HG03196 (cell line): ENCODE measurements around the gene RAP1B.

Experiments used
- ATAC-seq: cut with Tn5 transposase; IDR thresholded peaks from one replicate; pipeline ENCODE4 v1.9.1; 2021; ENCODE audit not compliant: unreplicated experiment

RAP1B gene

DNA sequence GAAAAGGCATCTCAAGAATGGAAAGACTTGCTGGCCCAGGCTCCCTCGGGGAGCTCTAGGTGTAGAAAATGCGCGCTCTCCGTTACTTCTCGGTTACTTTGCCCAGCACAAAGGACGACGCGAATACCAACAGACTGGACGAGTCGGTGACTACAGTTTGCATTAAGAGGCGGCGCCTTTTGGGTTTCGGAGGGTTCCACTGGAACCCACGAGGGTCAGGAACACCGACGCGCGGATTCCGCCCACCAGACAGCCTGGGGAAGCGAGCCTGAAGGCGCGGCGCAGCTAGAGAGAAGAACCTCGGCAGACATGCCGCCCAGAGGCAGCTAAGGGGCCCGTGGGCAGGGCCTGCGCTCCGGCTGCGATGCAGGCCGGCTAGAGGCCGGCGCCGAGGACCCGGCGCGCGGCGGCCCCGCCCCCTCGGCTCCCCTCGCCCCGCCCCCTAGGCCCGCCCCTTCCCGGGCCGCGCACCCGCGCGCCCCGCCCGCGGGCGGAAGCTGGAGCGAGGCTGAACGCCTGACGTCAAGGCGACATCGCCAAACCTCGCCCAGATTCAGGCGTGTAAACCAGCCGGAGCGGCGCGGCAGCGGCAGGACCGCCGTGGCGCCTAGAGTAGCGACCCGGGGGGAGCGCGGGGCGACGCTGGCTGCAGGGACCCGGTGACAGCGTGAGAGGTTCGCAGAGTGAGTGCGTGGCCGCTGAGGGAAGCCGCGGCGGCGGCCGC is at the start of gene RAP1B:
RAP1B (plus strand) TSS at position 530 of the 724 bp plus-strand sequence. CDS start 37,826 bp downstream, outside the sequence.
- ATAC-seq, result peak; percentile 83

DNA sequence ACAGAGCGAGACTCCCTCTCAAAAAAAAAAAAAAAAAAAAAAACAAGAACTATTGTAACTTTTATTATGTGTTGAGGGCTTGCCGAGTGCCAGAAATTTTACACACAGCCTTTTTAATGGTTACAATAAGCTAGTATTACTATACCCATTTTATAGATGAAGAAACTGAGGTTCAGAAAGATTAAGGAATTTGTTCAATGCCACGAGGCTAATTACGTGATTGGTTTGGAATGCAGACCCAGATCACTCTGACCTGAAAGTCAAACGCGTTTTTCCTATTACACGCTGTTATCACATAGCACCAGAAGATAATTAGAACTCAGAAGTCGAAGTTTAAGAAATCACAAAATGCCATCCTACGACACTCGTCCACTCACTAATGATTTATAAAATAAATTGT is 48.9 kb upstream of the RAP1B start:
- ATAC-seq, result no peak

DNA sequence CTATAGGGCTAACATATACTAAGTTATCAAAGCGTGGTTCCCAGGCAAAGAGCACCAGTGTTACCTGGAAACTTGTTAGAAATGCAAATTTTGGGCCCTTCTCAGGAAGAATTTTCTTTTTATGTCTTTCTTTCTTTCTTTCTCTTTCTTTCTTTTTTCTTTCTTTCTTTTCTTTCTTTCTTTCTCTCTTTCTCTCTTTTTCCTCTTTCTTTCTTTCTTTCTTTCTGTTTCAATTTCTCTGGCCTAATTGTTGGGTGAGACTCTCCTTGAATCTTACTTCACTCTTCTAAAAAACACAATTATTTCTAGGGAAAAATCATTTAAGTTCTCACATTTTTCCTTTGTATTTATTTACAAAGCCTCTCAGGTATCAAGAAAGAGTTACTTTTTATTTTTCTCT is 46.5 kb upstream of the RAP1B start:
- ATAC-seq, result no peak

DNA sequence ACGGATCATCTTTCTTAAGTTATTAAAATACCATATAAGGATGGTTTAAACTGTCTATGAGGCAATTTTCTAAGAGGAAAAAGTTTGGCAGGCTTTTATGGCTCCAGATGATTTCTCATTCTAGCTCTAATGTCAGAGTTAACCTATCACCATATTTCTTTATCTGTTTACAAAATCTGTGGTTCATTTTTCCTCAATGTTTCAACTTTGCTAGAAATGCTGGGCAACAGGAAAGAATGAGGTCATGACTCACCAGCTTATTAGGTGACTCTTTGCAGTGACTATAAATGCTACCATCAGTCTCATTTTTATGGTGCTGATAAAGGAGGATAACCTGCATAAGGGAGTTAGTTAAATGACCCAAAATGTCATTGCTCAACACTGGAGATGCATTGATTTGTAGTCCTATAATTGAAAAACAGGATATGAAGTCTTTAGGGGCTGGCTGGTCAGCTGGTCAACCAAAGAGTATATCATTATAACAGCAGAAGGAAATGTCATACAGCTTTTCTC is 45.3 kb upstream of the RAP1B start:
- ATAC-seq, result no peak

DNA sequence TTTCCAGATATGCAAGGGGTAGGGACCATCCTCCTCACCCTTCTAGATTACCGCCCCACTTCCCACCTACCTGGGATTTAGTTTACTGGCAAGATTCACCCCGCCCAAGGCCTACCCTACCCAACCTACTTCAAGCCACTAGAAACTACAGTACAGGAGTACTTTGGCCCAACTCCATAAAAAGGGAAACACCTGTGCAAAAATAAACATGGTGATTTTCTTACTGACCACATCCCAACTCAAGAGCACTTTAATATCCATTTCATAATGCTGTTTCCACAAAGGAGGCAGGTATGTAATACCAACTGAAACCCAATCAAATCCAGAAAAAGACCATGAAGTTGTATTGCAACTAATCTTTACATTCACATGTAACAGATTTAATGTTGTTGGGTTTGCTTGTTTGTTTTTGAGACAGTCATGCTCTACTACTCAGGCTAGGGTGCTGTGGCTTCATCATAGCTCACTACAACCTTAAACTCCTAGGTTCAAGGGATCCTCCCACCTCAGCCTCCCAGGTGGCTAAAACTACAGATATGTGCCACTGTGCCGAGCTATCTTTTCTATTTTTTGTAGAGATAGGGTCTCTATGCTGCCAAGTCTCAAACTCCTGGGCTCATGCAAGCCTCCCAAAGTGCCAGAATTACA is 41.7 kb upstream of the RAP1B start:
- no peak for ATAC-seq

DNA sequence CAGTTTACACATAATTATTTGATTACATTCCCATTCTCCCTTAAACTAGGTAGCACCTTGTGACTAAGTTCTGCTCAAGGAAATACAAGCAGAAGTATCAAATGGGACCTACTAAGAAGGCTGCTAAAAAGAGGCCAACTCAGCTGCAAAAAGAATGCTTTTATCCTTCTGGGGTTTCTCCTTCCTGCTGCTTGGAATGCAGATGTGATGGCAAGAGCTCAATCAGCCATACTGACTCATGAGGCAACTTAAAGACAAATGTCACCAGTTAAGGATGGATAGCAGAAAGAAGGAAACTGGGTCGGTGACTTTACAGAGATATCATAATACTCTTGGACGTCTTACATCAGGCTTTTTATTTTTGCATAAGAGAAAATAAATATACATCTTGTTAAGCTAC is 38.0 kb upstream of the RAP1B start:
- ATAC-seq, result no peak

GRCh38 chr12:68573406-68573805 is 37.3 kb upstream of the RAP1B start:
- ATAC-seq, result no peak

DNA sequence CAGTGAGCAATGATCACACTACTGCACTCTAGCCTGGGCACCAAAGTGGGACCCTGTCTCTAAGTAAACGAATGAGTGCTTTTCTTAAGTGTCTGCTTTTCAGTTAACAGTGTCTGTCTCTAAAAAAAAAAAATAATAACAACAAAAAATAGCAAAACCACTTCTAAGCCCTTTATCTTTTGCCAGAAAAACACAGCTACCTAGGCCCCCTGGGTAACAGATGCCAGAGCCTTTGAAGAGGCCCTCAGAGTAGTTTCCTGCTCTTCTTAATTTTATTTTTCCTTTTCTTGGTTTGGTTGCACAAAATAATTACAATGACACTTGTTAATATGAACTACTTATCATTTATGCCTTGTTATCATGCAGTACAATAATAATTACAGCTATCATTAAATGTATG is 32.8 kb upstream of the RAP1B start:
- no peak for ATAC-seq

GRCh38 chr12:68578765-68579164 is 31.9 kb upstream of the RAP1B start:
- no peak for ATAC-seq

DNA sequence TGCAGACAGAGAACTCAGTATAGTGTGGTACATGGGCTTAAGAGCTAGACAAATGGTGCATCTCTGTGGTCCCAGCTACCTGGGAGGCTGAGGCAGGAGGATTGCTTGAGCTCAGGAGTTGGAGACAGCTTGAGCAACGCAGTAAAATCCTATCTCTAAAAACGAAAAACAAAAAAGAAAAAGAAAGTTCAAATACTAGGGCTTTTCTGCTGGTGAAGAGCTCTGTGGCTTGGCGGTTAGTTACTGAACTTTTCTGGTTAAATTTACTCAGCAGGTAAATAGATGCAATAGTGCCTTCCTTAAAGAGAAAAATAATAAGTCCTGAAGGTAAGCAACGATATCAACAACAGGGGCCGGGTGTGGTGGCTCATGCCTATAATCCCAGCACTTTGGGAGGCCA is 31.4 kb upstream of the RAP1B start:
- ATAC-seq, result no peak

DNA sequence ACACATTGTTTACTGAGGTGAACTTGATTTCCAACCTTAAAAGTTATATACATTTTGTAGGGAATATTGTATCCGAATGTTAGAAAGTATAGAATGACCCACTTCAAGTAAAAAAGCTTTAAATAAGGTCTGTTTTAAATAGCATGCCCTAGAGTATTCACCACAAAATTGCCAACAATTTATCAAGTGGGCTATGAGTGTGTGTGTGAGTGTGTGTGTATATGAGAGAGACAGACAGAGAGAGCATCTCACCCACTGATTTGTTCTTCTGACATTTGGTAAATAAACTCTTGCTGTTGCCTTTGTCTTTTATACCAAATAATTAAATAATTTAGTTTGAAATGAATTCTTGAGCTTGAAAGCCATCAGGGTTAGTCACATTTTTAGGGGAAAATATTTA is 29.8 kb upstream of the RAP1B start:
- ATAC-seq, result no peak

DNA sequence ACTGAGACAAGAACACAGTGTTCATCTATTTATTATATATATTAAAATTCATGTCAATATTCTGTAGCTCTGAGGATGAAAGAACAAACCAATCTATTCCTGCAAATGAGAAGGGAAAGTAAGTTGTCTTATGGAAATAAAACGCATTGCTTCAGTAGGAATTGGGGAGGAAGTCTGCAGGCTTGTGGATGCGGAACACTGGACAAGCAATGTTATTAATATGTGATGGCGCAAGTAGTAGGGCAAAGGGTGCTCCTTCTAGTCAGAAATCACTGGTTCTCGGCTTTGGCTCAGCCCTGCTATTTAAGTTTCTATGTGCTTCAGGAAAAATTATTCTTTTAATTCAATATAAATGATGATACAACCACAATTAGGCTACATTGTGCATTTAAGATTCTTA is 28.8 kb upstream of the RAP1B start:
- ATAC-seq, result no peak

GRCh38 chr12:68585966-68586365 is 24.7 kb upstream of the RAP1B start:
- no peak for ATAC-seq

GRCh38 chr12:68587448-68587873 is 23.2 kb upstream of the RAP1B start:
- no peak for ATAC-seq

DNA sequence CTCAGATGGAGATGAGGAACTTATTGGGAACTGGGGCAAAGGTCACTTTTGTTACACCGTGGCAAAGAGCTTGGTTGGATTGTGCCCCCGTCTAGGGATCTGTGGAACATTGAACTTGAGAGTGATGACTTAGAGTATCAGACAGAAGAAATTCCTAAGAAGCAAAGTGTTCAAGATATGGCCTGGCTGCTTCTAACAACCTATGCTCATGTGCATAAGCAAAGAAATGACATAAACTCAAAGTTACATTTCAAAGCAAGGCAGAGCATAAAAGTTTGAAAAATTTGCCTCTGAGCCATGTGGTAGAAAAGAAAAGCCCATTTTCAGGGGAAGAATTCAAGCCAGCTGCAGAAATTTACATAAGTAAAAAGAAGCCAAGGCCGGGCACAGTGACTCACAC is 21.5 kb upstream of the RAP1B start:
- ATAC-seq, result no peak

DNA sequence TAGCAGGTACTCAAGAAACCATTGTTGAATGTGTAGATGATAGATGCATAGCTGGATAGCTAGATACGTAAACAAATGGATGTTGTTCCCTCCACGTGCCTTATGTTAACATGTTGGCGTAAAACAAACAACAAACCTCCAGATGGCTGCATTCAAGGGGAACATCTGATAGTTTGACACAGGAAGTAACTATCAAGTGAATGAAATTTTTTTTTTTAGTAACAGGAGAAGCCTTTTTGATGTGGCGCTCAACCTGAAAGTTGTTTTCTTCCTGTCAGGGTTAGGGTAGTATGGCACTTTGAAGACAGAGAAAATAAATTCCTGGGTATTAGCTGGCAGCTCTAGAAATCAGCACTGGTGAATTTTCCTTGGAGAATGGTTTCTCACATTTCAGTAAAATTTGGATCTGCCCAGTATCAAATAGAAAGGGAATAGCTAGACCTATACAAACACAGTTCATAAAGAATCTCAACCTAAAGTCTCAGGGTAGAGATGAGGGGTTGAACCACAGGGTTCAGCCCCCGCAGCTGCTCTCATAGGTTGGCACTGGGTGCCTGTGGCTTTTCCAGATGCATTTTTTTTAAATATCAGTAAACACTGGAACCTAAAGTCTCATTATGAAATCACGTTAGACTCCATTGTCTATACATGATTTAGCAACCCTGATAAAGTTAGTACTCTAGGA is 18.8 kb upstream of the RAP1B start:
- no peak for ATAC-seq

GRCh38 chr12:68595241-68595640 is 15.5 kb upstream of the RAP1B start:
- no peak for ATAC-seq

DNA sequence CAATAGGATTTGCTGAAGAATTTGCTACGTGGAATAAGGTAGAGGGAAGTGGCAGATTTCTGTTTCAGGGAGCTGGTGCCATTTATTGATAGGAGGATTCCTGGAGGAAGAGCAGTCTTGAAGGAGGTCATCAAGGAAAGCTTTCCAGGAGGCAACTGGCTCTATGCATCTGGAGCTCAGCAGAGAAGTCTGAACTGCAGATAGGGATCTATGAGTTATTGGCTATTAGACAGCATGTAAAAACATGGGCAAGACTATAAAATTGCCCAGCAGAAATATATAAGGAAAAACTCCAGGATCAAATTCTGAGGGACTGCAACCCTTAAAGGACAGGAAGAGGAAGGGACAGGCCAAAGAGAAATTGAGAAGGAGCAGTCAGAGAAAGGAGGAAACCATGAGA is 8.9 kb upstream of the RAP1B start:
- no peak for ATAC-seq

DNA sequence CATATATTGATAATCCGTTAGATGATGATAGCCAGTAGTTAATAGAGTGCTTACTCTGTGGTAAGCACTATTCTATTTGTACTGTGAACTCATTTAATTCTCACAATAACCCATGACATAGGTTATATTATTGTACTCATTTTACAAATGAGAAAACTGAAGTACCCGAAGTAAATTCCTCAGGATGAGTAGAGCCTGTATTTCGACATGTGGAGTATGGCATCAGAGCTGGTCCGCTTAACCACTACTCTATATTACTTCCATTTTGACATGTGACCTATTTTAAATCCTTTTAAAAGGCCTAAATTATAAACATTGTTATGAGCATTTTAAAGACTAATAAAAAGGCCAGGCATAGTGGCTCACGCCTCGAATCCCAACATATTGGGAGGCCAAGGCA is 8.0 kb upstream of the RAP1B start:
- ATAC-seq, result no peak

- ATAC-seq, result no peak
These were observed 2.5 kb upstream of the RAP1B start for GRCh38 chr12:68608191-68608590.

DNA sequence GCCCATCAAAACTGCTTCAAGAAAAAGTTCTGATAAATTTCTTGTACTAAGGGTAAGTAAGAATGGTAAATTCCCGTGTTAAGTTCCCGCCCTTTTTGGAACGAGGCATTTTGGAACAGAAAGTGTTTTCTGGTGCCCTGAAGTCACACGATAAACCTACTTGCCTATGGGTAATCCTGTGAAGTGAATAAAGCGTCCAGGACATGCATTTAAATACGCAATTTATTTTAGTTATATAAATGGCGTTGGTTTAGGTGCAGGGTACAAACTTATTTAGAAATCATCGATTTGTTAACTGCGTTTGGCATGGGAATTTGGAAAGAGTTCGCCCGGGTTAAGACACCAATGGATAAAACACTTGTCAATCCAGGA is 715 bp upstream of the RAP1B start:
- ATAC-seq, result no peak
